D721Med (cell line): ENCODE data around the gene CCR1.
"Not testable (repeated sequence)": the region's sequence is repeated elsewhere in the genome, so short reads cannot be mapped to it uniquely, and the experiment has no call there.

Experiments used
- DNase-seq: peaks from one replicate; pipeline ENCODE4 v3.0.0; 2011; ENCODE audit warnings: low spot score; ENCODE audit not compliant: insufficient read length
- FAIRE-seq: peaks from 2 replicates; lab custom pipeline; 2011; peaks lifted over from hg19 to GRCh38; lab: Jason Lieb, UNC
- TF ChIP-seq, protein P1 (sequence below): IDR thresholded peaks from 2 replicates; pipeline ENCODE4 v1.5.1; 2012; ENCODE audit warnings: mild to moderate bottlenecking, control low read depth; ENCODE audit not compliant: insufficient read depth; ENCODE audit errors: missing control alignments

CCR1 gene

DNA sequence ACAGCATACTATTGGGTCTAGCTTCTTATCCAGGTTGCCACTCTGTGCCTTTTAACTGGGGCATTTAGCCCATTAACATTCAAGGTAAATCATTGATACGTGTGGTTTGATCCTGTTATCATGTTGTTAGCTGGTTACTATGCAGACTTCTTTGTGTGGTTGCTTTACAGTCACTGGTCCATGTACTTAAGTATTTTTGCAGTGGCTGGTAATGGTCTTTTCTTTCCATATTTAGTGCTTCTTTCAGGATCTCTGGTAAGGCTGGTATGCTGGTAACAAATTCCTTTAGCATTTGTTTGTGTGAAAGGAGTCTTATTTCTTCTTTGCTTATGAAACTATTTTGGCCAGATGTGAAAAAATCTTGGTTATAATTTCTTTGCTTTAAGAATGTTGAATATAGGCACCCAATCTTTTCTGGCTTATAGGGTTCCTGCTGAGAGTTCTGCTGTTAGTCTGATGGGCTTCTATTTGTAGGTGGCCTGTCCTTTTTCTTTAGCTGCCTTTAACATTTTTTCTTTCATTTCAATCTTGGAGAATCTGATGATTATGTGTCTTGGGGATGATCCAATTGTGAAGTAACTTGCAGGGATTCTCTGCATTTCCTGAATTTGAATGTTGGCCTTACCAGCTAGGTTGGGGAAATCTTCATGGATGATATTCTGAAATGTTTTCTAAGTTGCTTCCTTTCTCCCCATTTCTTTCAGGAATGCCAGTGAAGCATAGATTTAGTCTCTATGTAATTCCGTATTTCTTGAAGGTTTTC lies 39.3 kb downstream of the CCR1 start:
- FAIRE-seq = no peak
- TF ChIP-seq, protein P1, sequence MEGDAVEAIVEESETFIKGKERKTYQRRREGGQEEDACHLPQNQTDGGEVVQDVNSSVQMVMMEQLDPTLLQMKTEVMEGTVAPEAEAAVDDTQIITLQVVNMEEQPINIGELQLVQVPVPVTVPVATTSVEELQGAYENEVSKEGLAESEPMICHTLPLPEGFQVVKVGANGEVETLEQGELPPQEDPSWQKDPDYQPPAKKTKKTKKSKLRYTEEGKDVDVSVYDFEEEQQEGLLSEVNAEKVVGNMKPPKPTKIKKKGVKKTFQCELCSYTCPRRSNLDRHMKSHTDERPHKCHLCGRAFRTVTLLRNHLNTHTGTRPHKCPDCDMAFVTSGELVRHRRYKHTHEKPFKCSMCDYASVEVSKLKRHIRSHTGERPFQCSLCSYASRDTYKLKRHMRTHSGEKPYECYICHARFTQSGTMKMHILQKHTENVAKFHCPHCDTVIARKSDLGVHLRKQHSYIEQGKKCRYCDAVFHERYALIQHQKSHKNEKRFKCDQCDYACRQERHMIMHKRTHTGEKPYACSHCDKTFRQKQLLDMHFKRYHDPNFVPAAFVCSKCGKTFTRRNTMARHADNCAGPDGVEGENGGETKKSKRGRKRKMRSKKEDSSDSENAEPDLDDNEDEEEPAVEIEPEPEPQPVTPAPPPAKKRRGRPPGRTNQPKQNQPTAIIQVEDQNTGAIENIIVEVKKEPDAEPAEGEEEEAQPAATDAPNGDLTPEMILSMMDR = no peak
- no peak for DNase-seq

- no peak for FAIRE-seq
- TF ChIP-seq, protein P1 = no peak
- DNase-seq = no peak
Measured at GRCh38 chr3:46163556-46164041, 44.5 kb downstream of the CCR1 start.

DNA sequence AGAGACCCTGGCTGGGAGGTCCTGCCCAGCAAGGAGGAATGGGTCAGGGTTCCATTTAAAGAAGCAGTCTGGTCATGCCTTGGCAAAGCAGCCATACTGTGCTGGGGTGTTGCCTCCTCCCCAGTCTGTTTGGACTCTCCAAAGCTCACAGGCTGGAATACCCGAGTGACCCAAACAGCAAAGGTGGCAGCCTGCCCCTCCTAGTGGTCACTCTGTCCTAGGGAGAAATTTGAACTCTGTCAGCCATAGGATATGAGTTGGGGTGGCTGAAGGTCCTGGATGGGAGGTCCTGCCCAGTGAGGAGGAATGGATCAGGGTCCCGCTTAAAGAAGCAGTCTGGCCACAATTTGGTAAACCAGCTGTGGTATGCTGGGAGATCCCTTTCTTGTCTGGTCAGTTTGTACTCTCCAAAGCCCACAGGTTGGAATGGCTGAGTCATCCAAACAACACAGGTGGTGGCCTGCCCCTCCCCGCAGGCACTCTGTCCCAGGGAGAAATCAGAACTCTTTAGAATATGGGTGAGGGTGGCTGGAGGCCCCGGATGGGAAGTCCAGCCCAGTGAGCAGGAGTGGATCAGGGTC lies 45.0 kb downstream of the CCR1 start:
- DNase-seq (no peak), FAIRE-seq (no peak)
- TF ChIP-seq, protein P1 = no peak

- DNase-seq, FAIRE-seq: not testable (repeated sequence)
Measured at GRCh38 chr3:46157685-46158084, 50.4 kb downstream of the CCR1 start.

- DNase-seq (no peak), FAIRE-seq (no peak)
- TF ChIP-seq, protein P1 = no peak
Measured at GRCh38 chr3:46154311-46154710, 53.8 kb downstream of the CCR1 start.
